ENCODE measurements around the gene ADARB1. TPM values are rescaled to one million over a fixed set of nuclear protein-coding genes. Genes with fewer than 3 reads are reported as not detected.

The ADARB1 gene
- total RNA-seq, 1 donor from 2014 or later: 5.1 TPM

DNA sequence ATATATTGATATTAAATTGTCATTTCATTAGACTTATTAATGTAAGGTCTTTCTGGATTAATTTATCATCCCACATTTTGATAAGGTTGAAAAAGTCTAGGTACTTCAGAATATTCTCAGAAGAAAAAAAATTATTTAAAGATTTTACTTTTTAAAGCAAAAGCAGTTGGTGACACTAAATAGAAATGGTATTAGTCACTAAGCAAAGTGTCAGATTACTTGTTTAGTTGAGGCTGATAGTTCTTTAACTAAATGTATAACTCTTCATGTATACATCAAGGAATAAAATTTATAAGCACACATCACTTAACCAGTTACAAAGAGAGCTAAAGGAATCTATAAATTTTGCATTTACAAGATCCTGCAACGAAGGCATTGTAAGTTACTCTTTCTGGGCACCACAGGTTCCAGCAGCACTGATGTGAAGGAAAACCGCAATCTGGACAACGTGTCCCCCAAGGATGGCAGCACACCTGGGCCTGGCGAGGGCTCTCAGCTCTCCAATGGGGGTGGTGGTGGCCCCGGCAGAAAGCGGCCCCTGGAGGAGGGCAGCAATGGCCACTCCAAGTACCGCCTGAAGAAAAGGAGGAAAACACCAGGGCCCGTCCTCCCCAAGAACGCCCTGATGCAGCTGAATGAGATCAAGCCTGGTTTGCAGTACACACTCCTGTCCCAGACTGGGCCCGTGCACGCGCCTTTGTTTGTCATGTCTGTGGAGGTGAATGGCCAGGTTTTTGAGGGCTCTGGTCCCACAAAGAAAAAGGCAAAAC is 101.1 kb downstream of the ADARB1 start:
- TF ChIP-seq EZH2 (IDR thresholded peaks at IDR 0.05) (no peak), EZH2phosphoT487 (IDR thresholded peaks at IDR 0.05) (no peak)
- TF ChIP-seq, protein P1, sequence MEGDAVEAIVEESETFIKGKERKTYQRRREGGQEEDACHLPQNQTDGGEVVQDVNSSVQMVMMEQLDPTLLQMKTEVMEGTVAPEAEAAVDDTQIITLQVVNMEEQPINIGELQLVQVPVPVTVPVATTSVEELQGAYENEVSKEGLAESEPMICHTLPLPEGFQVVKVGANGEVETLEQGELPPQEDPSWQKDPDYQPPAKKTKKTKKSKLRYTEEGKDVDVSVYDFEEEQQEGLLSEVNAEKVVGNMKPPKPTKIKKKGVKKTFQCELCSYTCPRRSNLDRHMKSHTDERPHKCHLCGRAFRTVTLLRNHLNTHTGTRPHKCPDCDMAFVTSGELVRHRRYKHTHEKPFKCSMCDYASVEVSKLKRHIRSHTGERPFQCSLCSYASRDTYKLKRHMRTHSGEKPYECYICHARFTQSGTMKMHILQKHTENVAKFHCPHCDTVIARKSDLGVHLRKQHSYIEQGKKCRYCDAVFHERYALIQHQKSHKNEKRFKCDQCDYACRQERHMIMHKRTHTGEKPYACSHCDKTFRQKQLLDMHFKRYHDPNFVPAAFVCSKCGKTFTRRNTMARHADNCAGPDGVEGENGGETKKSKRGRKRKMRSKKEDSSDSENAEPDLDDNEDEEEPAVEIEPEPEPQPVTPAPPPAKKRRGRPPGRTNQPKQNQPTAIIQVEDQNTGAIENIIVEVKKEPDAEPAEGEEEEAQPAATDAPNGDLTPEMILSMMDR (IDR thresholded peaks at IDR 0.05): no peak
- no peaks in the 10 kb centered on the region for H3K79me2 ChIP-seq (ENCODE audit: low read depth)

DNA sequence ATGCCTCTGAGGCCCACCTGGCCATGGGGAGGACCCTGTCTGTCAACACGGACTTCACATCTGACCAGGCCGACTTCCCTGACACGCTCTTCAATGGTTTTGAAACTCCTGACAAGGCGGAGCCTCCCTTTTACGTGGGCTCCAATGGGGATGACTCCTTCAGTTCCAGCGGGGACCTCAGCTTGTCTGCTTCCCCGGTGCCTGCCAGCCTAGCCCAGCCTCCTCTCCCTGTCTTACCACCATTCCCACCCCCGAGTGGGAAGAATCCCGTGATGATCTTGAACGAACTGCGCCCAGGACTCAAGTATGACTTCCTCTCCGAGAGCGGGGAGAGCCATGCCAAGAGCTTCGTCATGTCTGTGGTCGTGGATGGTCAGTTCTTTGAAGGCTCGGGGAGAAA is 101.8 kb downstream of the ADARB1 start:
- H3K27me3 ChIP-seq: no peaks in the 10 kb centered on the region
- Mint-ChIP-seq H3K27ac (no peak overlapping the region), H3K36me3 (peaks cover 8% of the 10 kb centered on the region), H3K4me3 (no peak overlapping the region), H3K4me1 (peaks cover 16% of the 10 kb centered on the region), H3K27me3 (ENCODE audit: insufficient read depth, low read depth) (peaks cover 2% of the 10 kb centered on the region), H3K9me3 (no peaks in the 10 kb centered on the region)
- no peaks in the 10 kb centered on the region for H3K79me2 ChIP-seq (ENCODE audit: low read depth)
- DNase-seq (ENCODE audit: low spot score): no peak
- H3K4me1 ChIP-seq: no peaks in the 10 kb centered on the region
- no peak overlapping the region for H3K4me3 ChIP-seq
- TF ChIP-seq EZH2 (IDR thresholded peaks at IDR 0.05) (no peak), EZH2phosphoT487 (IDR thresholded peaks at IDR 0.05) (no peak)
- TF ChIP-seq, protein P1 (IDR thresholded peaks at IDR 0.05): no peak
- H3K9ac ChIP-seq: no peak overlapping the region
- no peak overlapping the region for H2AFZ ChIP-seq (replicated peaks)
- no peak overlapping the region for H3K4me2 ChIP-seq
- H4K20me1 ChIP-seq (ENCODE audit: low read depth): no peaks in the 10 kb centered on the region
- no peaks in the 10 kb centered on the region for H3K9me3 ChIP-seq (ENCODE audit: low read depth)
- no peak overlapping the region for H3K27ac ChIP-seq
- no peaks in the 10 kb centered on the region for H3K36me3 ChIP-seq
- H3F3A ChIP-seq (ENCODE audit: low read depth): no peaks in the 10 kb centered on the region

More for the DNA sequence above, 101.1 kb downstream of the ADARB1 start:
- Histone ChIP-seq H3F3A (ENCODE audit: low read depth) (no peaks in the 10 kb centered on the region), H3K36me3 (no peaks in the 10 kb centered on the region), H3K4me1 (no peaks in the 10 kb centered on the region), H3K27me3 (no peaks in the 10 kb centered on the region), H3K9ac (no peak overlapping the region), H4K20me1 (ENCODE audit: low read depth) (no peaks in the 10 kb centered on the region), H3K27ac (no peak overlapping the region), H2AFZ (replicated peaks) (no peak overlapping the region), H3K4me2 (no peak overlapping the region), H3K4me3 (no peak overlapping the region), H3K9me3 (ENCODE audit: low read depth) (no peaks in the 10 kb centered on the region)
- H3K4me3 Mint-ChIP-seq: no peak overlapping the region
- H3K4me1 Mint-ChIP-seq: peaks cover 13% of the 10 kb centered on the region
- no peak overlapping the region for H3K27ac Mint-ChIP-seq
- DNase-seq (ENCODE audit: low spot score): no peak
- H3K36me3 Mint-ChIP-seq: peaks cover 9% of the 10 kb centered on the region
- H3K9me3 Mint-ChIP-seq: no peaks in the 10 kb centered on the region
- H3K27me3 Mint-ChIP-seq (ENCODE audit: insufficient read depth, low read depth): peaks cover 2% of the 10 kb centered on the region

DNA sequence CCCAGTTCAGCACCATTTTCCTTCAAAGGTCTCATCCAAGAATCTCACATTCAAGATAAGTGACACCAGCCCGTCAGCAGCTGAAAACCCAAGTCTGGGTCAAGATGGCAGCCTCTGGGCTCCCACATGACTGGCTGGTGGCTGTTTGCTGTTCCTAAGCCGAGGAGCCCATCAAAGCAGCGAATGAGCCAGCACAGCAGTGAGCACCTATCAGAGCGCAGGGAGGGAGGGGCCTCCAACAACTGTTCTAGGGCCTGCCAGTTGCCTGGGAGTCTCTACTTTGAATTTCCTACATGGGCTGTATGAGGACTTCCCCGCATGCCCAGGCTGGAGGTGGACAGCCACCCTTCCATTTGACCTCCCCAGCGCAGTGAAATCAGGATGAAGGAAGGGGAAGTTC is 102.7 kb downstream of the ADARB1 start:
- peaks cover 8% of the 10 kb centered on the region for H3K36me3 Mint-ChIP-seq

More for the DNA sequence above, 102.7 kb downstream of the ADARB1 start:
- Mint-ChIP-seq H3K4me1 (peaks cover 18% of the 10 kb centered on the region), H3K27ac (no peak overlapping the region), H3K9me3 (no peaks in the 10 kb centered on the region), H3K27me3 (ENCODE audit: insufficient read depth, low read depth) (peaks cover 2% of the 10 kb centered on the region), H3K4me3 (no peak overlapping the region)
- Histone ChIP-seq H3K27ac (no peak overlapping the region), H3K36me3 (no peaks in the 10 kb centered on the region), H3K4me2 (no peak overlapping the region), H4K20me1 (ENCODE audit: low read depth) (no peaks in the 10 kb centered on the region), H3K9ac (no peak overlapping the region), H3K4me3 (no peak overlapping the region), H3K4me1 (no peaks in the 10 kb centered on the region), H3K27me3 (no peaks in the 10 kb centered on the region), H3K9me3 (ENCODE audit: low read depth) (no peaks in the 10 kb centered on the region), H3F3A (ENCODE audit: low read depth) (no peaks in the 10 kb centered on the region), H2AFZ (replicated peaks) (no peak overlapping the region), H3K79me2 (ENCODE audit: low read depth) (no peaks in the 10 kb centered on the region)
- no peak for DNase-seq (ENCODE audit: low spot score)
- TF ChIP-seq EZH2phosphoT487 (IDR thresholded peaks at IDR 0.05) (no peak), EZH2 (IDR thresholded peaks at IDR 0.05) (no peak)
- TF ChIP-seq, protein P1 (IDR thresholded peaks at IDR 0.05): no peak
